ENCODE results near the gene TNNC2.

Gene TNNC2

DNA sequence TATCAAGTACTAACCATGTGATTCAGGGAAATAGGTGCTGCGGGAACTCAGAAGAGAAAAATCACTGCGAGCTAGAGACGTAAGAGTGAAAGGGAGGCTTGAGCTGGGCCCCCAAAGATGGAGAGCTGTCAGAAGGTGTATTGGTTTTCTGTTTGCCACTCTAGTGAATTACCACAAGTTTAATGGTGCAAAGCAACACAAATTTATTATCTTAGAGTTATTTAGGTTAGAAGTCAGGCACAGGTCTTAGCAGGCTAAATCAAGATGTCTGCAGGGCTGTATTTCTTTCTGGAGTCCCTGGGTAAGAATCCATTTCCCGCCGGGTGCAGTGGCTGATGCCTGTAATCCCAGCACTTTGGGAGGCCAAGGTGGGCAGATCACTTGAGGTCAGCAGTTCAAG is 32.8 kb upstream of the TNNC2 start:
- Histone ChIP-seq H3K9ac (ENCODE audit: low read length) (no peak overlapping the region), H3K27me3 (ENCODE audit: control insufficient read depth, insufficient read depth, low read length) (no peaks in the 10 kb centered on the region), H3K36me3 (ENCODE audit: control insufficient read depth, insufficient read depth, low read length) (no peaks in the 10 kb centered on the region), H3K4me3 (ENCODE audit: low read length) (no peak overlapping the region), H3K27ac (ENCODE audit: low read depth, low read length) (no peak overlapping the region), H3K4me1 (ENCODE audit: control insufficient read depth, insufficient read depth, low read length) (peaks cover 19% of the 10 kb centered on the region)

DNA sequence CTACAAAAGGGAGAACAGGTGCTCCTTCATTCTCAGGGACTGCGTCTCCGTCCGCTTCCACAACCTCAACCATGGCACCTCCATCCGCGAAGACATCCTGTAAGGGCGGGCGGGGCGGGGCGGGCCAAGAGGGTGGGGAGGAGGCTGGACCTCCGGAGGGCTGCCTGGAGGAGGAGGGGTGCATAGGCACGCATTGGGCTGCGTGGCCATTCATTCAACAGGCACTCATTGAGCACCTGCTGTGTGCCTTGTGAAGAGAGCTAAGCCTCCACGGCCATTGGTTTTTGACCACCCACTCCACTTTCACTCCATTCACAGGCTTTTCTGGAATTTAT is 30.7 kb upstream of the TNNC2 start:
- H3K4me3 ChIP-seq (ENCODE audit: low read length): peak overlapping the region; percentile 96
- H3K9ac ChIP-seq (ENCODE audit: low read length): peak overlapping the region; percentile 59
- H3K36me3 ChIP-seq (ENCODE audit: control insufficient read depth, insufficient read depth, low read length): no peaks in the 10 kb centered on the region
- H3K4me1 ChIP-seq (ENCODE audit: control insufficient read depth, insufficient read depth, low read length): peaks cover 20% of the 10 kb centered on the region
- peak overlapping the region; percentile 88 for H3K27ac ChIP-seq (ENCODE audit: low read depth, low read length)
- H3K27me3 ChIP-seq (ENCODE audit: control insufficient read depth, insufficient read depth, low read length): no peaks in the 10 kb centered on the region

DNA sequence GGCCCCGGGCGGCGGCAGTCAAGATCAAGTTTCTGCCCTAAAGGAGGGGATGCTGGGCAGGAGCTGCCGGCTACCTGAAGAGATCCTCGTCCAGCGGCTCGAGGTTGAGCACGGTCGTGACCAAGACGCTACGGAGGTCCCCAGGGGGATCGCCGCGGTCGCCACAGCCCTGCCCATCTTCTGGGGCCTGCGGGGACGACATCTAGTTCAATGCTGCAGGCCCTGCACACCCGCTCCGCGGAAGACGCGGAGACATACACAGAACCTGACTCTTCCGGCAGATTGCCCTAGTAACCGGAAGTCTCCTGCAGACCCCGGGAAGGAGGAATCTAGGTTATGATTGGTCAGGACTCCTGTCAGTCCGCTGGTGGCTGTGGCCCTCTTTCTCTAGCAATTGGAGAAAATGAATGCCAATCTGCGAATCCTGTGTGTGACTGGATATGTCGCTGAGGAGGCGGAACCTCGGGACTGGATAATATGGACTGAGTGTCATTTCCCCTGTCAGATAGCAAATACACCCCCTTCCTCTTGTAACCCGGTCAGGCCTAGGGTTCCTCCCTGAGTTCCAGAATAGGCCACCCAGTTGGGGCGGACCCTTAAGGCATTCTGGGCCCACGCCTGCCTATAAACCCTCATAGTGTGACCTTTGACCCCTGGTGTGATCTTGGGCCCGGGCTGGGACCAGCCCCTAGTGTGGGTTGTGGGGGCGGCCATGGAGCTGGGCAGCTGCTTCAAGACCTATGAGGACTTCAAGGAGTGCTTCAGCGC is 30.2 kb upstream of the TNNC2 start, which contains the start of the genes ACOT8 and ZSWIM3:
ACOT8 (minus strand) TSS at position 279 of the 768 bp plus-strand sequence; CDS start at position 202, 77 bp downstream.
ZSWIM3 (plus strand) TSS at position 501 of the 768 bp plus-strand sequence; CDS start at position 713, 212 bp downstream.
- H3K36me3 ChIP-seq (ENCODE audit: control insufficient read depth, insufficient read depth, low read length): no peaks in the 10 kb centered on the region
- H3K27ac ChIP-seq (ENCODE audit: low read depth, low read length): peak within 1 kb of the TSS; percentile 88
- peak within 1 kb of the TSS; percentile 96 for H3K4me3 ChIP-seq (ENCODE audit: low read length)
- H3K27me3 ChIP-seq (ENCODE audit: control insufficient read depth, insufficient read depth, low read length): no peaks in the 10 kb centered on the region
- H3K9ac ChIP-seq (ENCODE audit: low read length): peak within 1 kb of the TSS; percentile 82
- peaks cover 20% of the 10 kb centered on the region for H3K4me1 ChIP-seq (ENCODE audit: control insufficient read depth, insufficient read depth, low read length)

DNA sequence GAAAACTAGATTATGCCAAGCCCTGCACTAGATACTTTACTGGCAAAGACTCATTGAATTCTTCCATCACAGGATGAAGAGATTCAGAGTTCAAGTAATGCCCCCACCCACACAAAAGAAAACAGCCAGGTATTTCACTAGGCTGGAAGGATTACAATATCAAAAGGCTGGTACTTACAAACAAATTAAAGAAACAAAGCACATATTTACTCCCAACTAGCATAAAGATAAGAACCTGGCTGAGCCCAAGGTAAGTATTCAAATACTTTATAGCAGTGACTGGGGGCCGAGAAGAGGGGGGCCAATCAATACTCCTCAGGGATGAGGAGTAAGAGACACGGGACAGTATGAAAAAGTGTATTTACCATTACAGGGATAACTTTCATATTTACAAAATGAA is 26.4 kb upstream of the TNNC2 start:
- no peak overlapping the region for H3K27ac ChIP-seq (ENCODE audit: low read depth, low read length)
- H3K27me3 ChIP-seq (ENCODE audit: control insufficient read depth, insufficient read depth, low read length): no peaks in the 10 kb centered on the region
- H3K36me3 ChIP-seq (ENCODE audit: control insufficient read depth, insufficient read depth, low read length): peaks cover 1% of the 10 kb centered on the region
- H3K4me3 ChIP-seq (ENCODE audit: low read length): no peak overlapping the region
- no peak overlapping the region for H3K9ac ChIP-seq (ENCODE audit: low read length)
- H3K4me1 ChIP-seq (ENCODE audit: control insufficient read depth, insufficient read depth, low read length): peaks cover 19% of the 10 kb centered on the region

DNA sequence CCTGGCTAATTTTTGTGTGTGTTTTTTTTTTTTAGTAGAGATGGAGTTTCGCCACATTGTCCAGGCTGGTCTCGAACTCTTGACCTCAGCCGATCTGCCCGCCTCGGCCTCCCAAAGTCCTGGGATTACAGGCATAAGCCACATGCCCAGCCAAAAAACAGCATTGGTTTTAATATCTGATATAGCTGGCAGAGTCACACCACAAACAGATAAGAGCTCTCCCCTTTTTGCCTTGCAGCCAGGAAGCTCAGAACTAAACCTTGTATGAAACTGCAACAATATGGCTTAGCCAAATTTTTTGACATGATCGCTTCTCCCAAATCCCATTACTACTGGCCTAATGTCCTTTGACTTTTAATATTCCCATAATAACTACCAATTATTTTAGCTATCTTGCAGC is 25.2 kb upstream of the TNNC2 start:
- peaks cover 14% of the 10 kb centered on the region for H3K4me1 ChIP-seq (ENCODE audit: control insufficient read depth, insufficient read depth, low read length)
- H3K27me3 ChIP-seq (ENCODE audit: control insufficient read depth, insufficient read depth, low read length): no peaks in the 10 kb centered on the region
- no peak overlapping the region for H3K9ac ChIP-seq (ENCODE audit: low read length)
- peaks cover 4% of the 10 kb centered on the region for H3K36me3 ChIP-seq (ENCODE audit: control insufficient read depth, insufficient read depth, low read length)
- H3K27ac ChIP-seq (ENCODE audit: low read depth, low read length): no peak overlapping the region
- H3K4me3 ChIP-seq (ENCODE audit: low read length): no peak overlapping the region

DNA sequence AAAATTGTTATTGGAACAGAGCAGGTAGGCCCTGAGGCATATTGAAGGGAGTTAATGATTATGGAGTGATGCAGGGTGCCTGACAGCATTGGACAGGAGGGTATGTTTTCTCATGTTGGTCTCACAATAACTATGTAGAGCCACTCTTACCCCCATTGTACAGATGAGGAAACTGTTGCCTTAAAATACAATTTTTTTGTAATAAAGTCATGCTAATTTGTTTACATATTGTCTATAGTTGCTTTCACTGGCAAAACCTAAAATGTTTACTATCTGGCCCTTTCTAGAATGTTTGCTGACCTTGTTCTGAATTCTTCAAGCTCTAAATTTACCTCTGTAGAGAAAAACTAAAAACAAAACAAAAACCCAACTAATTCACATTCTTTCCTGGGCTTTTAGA is 24.4 kb upstream of the TNNC2 start:
- peaks cover 4% of the 10 kb centered on the region for H3K36me3 ChIP-seq (ENCODE audit: control insufficient read depth, insufficient read depth, low read length)
- H3K27ac ChIP-seq (ENCODE audit: low read depth, low read length): no peak overlapping the region
- no peak overlapping the region for H3K4me3 ChIP-seq (ENCODE audit: low read length)
- no peak overlapping the region for H3K9ac ChIP-seq (ENCODE audit: low read length)
- H3K27me3 ChIP-seq (ENCODE audit: control insufficient read depth, insufficient read depth, low read length): no peaks in the 10 kb centered on the region
- H3K4me1 ChIP-seq (ENCODE audit: control insufficient read depth, insufficient read depth, low read length): peaks cover 14% of the 10 kb centered on the region

DNA sequence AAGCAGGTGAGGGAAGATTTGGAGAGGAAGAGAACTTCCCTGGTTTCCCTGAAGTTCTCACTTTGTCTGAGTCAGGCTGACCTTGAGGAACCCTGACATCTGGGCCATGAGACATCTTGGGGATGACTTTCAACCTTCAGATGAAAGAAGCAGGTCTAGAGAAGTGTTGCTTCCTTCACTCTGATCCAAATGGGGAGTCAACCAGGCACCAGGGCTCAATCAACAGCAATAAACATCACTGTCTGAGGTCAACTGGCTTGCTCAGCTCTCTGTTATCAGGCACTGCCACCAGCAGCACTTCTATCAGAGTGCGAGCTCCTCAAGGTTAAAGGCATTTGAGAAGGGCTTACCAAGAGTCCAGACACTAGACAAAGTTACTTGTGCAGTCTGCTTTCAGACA is 23.8 kb upstream of the TNNC2 start:
- no peak overlapping the region for H3K27ac ChIP-seq (ENCODE audit: low read depth, low read length)
- H3K9ac ChIP-seq (ENCODE audit: low read length): no peak overlapping the region
- peaks cover 4% of the 10 kb centered on the region for H3K36me3 ChIP-seq (ENCODE audit: control insufficient read depth, insufficient read depth, low read length)

DNA sequence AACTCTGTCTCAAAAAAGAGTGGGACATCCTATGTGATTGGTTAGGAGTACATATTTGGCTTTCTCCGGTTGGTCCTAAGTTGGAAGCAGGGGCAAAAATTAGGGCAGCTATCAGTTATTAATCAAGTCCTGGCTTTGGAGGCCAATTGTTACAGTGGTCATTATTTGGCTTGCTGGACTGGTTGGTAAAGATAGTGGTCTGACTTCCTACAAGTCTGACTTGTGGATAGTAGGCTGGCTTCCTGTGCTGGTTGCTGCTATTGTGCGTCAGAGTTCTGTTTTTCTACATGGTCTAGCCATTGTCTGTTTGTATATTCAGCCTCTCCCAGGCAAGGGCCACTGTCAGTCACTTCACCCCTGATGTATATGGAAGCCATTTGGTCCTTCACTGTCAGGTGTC is 23.1 kb upstream of the TNNC2 start:
- no peak overlapping the region for H3K9ac ChIP-seq (ENCODE audit: low read length)
- no peak overlapping the region for H3K4me3 ChIP-seq (ENCODE audit: low read length)
- peaks cover 7% of the 10 kb centered on the region for H3K36me3 ChIP-seq (ENCODE audit: control insufficient read depth, insufficient read depth, low read length)
- no peak overlapping the region for H3K27ac ChIP-seq (ENCODE audit: low read depth, low read length)
- H3K27me3 ChIP-seq (ENCODE audit: control insufficient read depth, insufficient read depth, low read length): no peaks in the 10 kb centered on the region
- H3K4me1 ChIP-seq (ENCODE audit: control insufficient read depth, insufficient read depth, low read length): peaks cover 5% of the 10 kb centered on the region

More for the DNA sequence above, 23.8 kb upstream of the TNNC2 start:
- Histone ChIP-seq H3K27me3 (ENCODE audit: control insufficient read depth, insufficient read depth, low read length) (no peaks in the 10 kb centered on the region), H3K4me1 (ENCODE audit: control insufficient read depth, insufficient read depth, low read length) (peaks cover 9% of the 10 kb centered on the region), H3K4me3 (ENCODE audit: low read length) (no peak overlapping the region)

DNA sequence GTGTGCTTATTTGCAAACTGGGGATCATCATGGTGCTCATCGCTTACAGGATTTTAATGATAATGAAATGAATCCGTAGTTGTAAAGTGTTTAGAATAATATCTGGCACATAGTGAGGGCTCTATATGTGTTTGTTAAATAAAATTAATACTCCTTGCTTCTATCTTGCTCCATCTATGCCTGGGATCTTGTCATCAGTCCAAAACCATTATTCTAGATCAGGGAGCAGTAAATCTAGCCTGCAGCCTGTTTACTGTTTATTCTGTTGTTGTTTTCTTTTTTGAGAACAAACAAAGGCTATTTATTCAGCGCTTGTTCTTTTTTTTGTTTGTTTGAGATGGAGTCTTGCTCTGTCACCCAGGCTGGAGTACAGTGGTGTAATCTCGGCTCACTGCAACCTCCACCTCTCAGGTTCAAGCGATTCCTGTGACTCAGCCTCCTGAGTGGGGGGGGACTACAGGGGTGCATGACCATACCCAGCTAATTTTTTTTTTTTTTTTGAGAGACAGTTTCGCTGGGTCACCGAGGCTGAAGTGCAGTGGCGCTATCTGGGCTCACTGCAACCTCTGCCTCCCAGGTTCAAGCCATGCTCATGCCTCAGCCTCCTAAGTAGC is 22.0 kb upstream of the TNNC2 start:
- Histone ChIP-seq H3K9ac (ENCODE audit: low read length) (no peak overlapping the region), H3K4me3 (ENCODE audit: low read length) (no peak overlapping the region), H3K27me3 (ENCODE audit: control insufficient read depth, insufficient read depth, low read length) (no peaks in the 10 kb centered on the region), H3K27ac (ENCODE audit: low read depth, low read length) (no peak overlapping the region), H3K36me3 (ENCODE audit: control insufficient read depth, insufficient read depth, low read length) (peaks cover 17% of the 10 kb centered on the region), H3K4me1 (ENCODE audit: control insufficient read depth, insufficient read depth, low read length) (no peaks in the 10 kb centered on the region)

DNA sequence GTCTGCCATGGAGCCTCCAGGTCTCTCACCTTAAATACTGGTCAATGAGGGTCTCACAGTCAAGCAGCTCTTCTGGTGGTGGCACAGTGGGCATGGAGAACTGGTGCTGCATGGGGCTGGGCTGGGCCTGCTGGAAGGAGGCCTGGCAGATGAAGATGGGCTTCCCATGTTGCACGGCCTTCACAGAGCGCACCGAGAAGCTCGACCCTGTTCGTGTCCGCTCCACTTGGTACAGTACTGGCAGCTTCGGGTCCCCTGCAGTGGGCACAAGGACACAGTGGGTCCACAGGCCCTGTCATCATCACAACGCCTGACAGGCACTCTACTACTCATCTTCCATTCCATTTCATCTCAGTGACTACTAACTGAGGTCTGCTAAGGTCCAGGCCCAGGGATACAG is 21.3 kb upstream of the TNNC2 start:
- no peak overlapping the region for H3K27ac ChIP-seq (ENCODE audit: low read depth, low read length)
- no peaks in the 10 kb centered on the region for H3K27me3 ChIP-seq (ENCODE audit: control insufficient read depth, insufficient read depth, low read length)
- H3K4me3 ChIP-seq (ENCODE audit: low read length): no peak overlapping the region
- H3K9ac ChIP-seq (ENCODE audit: low read length): peak overlapping the region; percentile 11
- H3K4me1 ChIP-seq (ENCODE audit: control insufficient read depth, insufficient read depth, low read length): peaks cover 3% of the 10 kb centered on the region
- H3K36me3 ChIP-seq (ENCODE audit: control insufficient read depth, insufficient read depth, low read length): peaks cover 23% of the 10 kb centered on the region

DNA sequence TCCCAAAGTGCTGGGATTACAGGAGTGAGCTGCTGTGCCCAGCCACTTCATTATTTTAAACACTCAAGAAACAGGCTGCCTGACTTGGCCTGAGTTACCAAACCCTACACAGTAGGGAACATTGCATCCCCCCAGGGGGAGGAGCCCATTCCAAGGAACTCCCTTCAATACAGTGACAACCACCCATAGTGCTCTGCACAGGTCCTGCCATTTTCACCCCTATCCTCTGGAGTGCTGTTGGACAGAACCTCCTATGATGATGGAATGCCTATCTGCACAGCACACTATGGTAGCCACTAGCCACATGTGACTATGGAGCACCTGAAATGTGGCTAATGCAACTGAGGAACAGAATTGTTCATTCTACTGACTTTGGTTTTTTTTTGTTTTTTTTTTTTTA is 18.3 kb upstream of the TNNC2 start:
- H3K27me3 ChIP-seq (ENCODE audit: control insufficient read depth, insufficient read depth, low read length): no peaks in the 10 kb centered on the region
- peaks cover 19% of the 10 kb centered on the region for H3K4me1 ChIP-seq (ENCODE audit: control insufficient read depth, insufficient read depth, low read length)
- H3K36me3 ChIP-seq (ENCODE audit: control insufficient read depth, insufficient read depth, low read length): peaks cover 33% of the 10 kb centered on the region
- no peak overlapping the region for H3K27ac ChIP-seq (ENCODE audit: low read depth, low read length)
- no peak overlapping the region for H3K9ac ChIP-seq (ENCODE audit: low read length)
- H3K4me3 ChIP-seq (ENCODE audit: low read length): no peak overlapping the region

DNA sequence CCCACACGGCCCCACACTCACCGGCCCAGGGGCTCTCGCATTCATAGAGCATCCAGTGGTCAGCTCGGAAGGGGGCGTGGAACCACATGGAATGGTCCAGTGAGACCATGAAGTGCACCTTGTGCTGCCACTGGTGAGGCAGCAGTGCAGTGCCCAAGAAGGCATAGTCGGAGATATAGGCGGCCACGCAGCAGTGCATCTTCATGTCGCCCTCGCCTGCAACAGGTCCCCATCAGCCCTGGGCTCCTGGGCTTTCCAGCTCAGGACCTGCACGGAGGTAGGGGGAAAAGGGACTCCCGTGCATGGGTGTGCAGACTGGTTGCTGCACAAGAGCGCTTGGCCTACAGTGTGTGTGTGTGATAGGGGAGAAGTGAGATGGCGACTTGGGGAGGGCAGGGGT is 16.4 kb upstream of the TNNC2 start:
- Histone ChIP-seq H3K27ac (ENCODE audit: low read depth, low read length) (no peak overlapping the region), H3K36me3 (ENCODE audit: control insufficient read depth, insufficient read depth, low read length) (peaks cover 32% of the 10 kb centered on the region), H3K9ac (ENCODE audit: low read length) (no peak overlapping the region)

More for the DNA sequence above, 16.4 kb upstream of the TNNC2 start:
- H3K4me1 ChIP-seq (ENCODE audit: control insufficient read depth, insufficient read depth, low read length): peaks cover 19% of the 10 kb centered on the region
- no peak overlapping the region for H3K4me3 ChIP-seq (ENCODE audit: low read length)
- no peaks in the 10 kb centered on the region for H3K27me3 ChIP-seq (ENCODE audit: control insufficient read depth, insufficient read depth, low read length)
